Gastroesophageal sphincter (tissue), 3 donors: Measurements from ENCODE around the gene SLC16A6.

Experiments used
- POLR2AphosphoS5 ChIP-seq: sonication (generic); formaldehyde crosslinking; IDR thresholded peaks from one replicate; pipeline ENCODE4 v1.6.1; 2017; ENCODE audit warnings: antibody characterized with exemption
- TF ChIP-seq, protein P1 (sequence below), 4 experiments: fragments of 200-600 bp in 2 of 4; fragments of 450-650 bp in 2 of 4; sonication (generic) in 1 of 4; IDR thresholded peaks; one replicate each; pipeline ENCODE4 v1.5.1; 2017 to 2019; ENCODE audit warnings: antibody characterized with exemption in 4 of 4, mild to moderate bottlenecking in 2 of 4, moderate library complexity in 2 of 4

DNA sequence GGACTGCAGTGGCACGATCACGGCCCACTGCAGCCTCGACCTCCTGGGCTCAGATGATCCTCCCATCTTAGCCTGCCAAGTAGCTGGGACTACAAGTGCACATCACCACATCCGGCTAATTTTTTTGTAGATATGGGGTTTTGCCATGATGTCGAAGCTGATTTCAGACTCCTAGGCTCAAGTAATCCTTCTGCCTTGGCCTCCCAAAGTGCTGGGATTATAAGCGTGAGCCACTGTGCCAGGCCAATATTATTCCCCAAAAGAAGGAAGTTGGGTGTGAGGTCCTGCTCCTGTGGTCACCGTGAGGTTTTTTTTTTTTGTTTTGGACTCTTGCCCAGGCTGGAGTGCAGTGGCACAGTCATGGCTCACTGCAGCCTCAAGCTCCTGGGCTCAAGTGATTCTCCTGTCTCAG is 41.6 kb downstream of the SLC16A6 start:
- TF ChIP-seq, protein P1, sequence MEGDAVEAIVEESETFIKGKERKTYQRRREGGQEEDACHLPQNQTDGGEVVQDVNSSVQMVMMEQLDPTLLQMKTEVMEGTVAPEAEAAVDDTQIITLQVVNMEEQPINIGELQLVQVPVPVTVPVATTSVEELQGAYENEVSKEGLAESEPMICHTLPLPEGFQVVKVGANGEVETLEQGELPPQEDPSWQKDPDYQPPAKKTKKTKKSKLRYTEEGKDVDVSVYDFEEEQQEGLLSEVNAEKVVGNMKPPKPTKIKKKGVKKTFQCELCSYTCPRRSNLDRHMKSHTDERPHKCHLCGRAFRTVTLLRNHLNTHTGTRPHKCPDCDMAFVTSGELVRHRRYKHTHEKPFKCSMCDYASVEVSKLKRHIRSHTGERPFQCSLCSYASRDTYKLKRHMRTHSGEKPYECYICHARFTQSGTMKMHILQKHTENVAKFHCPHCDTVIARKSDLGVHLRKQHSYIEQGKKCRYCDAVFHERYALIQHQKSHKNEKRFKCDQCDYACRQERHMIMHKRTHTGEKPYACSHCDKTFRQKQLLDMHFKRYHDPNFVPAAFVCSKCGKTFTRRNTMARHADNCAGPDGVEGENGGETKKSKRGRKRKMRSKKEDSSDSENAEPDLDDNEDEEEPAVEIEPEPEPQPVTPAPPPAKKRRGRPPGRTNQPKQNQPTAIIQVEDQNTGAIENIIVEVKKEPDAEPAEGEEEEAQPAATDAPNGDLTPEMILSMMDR (IDR thresholded peaks at IDR 0.05) = no peak
- TF ChIP-seq POLR2AphosphoS5 = no peak
